Heart left ventricle (tissue), 13 donors: Measurements from ENCODE around the gene TCIRG1.

Source experiments
- POLR2A ChIP-seq, 2 donors: fragments of 450-650 bp; IDR thresholded peaks; one replicate each; pipeline ENCODE4 v1.6.1; 2017; ENCODE audit warnings: antibody characterized with exemption in 2 of 2, mild to moderate bottlenecking in 2 of 2, moderate library complexity in 2 of 2
- TF ChIP-seq, protein P1 (sequence below), 12 donors: fragments of 200-600 bp; sonication (generic) in 4 of 12; IDR thresholded peaks; one replicate each; pipeline versions ENCODE4 v1.5.0 to v1.8.0; 2018 to 2022; ENCODE audit warnings: antibody characterized with exemption in 12 of 12, mild to moderate bottlenecking in 5 of 12
- donor health status: ischemic (EF 13 %, LVEDD 7.1; RV severe dilation, severe dysfunction).
- donor health status: DM: no; HTN: yes; CAD: no.
- donor health status: DM: no; HTN: no; CAD: no.
- donor health status: ischemic (EF 25% LVEDD 6.9; RV normal size, moderate dysfunction).
- donor health status: ischemic (EF 25% LVEDD 5.7; RV mildly dilated, moderate dysfunction).
- donor health status: ischemic (EF 35%, LVEDD 5.7; RV mildly dilated, moderate dysfunction).
- donor health status: nonischemic (EF 11% LVEDD 7.7; RV severe dilation, severe dysfunction).
- donor health status: DM: yes; HTN: yes; CAD: no.
- donor health status: PGD.
- donor health status: ischemic (EF 29% LVEDD 5.4; RV normal size, mild dysfunction).
- donor health status: nonischemic (EF 23%, LVEDD 6.1; RV moderate dilation, normal function).

GRCh38 chr11:68015467-68015866 lies 23.4 kb upstream of the TCIRG1 start:
- TF ChIP-seq, protein P1, sequence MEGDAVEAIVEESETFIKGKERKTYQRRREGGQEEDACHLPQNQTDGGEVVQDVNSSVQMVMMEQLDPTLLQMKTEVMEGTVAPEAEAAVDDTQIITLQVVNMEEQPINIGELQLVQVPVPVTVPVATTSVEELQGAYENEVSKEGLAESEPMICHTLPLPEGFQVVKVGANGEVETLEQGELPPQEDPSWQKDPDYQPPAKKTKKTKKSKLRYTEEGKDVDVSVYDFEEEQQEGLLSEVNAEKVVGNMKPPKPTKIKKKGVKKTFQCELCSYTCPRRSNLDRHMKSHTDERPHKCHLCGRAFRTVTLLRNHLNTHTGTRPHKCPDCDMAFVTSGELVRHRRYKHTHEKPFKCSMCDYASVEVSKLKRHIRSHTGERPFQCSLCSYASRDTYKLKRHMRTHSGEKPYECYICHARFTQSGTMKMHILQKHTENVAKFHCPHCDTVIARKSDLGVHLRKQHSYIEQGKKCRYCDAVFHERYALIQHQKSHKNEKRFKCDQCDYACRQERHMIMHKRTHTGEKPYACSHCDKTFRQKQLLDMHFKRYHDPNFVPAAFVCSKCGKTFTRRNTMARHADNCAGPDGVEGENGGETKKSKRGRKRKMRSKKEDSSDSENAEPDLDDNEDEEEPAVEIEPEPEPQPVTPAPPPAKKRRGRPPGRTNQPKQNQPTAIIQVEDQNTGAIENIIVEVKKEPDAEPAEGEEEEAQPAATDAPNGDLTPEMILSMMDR (IDR thresholded peaks at IDR 0.05): no peak
- no peak for TF ChIP-seq POLR2A (IDR thresholded peaks at IDR 0.05)
